Fibroblast of skin of right biceps (primary cell): ENCODE measurements around the gene ASPRV1.

Experiments used
- DNase-seq: peaks from one replicate; pipeline ENCODE4 v3.0.0-alpha.2; 2013

Gene ASPRV1

GRCh38 chr2:69988086-69988635 lies 26.7 kb upstream of the ASPRV1 start:
- DNase-seq = no peak

GRCh38 chr2:69986691-69987090 lies 25.3 kb upstream of the ASPRV1 start:
- DNase-seq = no peak

- no peak for DNase-seq
Measured at GRCh38 chr2:69985688-69986087, 24.3 kb upstream of the ASPRV1 start.

GRCh38 chr2:69985216-69985615 lies 23.8 kb upstream of the ASPRV1 start:
- DNase-seq = no peak

GRCh38 chr2:69983392-69983966 lies 22.0 kb upstream of the ASPRV1 start:
- DNase-seq = no peak

- DNase-seq = peak; percentile 49
Measured at GRCh38 chr2:69979902-69980807, 18.7 kb upstream of the ASPRV1 start.

GRCh38 chr2:69977906-69978482 lies 16.6 kb upstream of the ASPRV1 start:
- DNase-seq = no peak

GRCh38 chr2:69977186-69977585 lies 15.8 kb upstream of the ASPRV1 start:
- no peak for DNase-seq

GRCh38 chr2:69975853-69976462 lies 14.5 kb upstream of the ASPRV1 start:
- no peak for DNase-seq

GRCh38 chr2:69975136-69975852 lies 13.9 kb upstream of the ASPRV1 start:
- DNase-seq = no peak

- no peak for DNase-seq
Measured at GRCh38 chr2:69973335-69973735, 11.9 kb upstream of the ASPRV1 start.

GRCh38 chr2:69972822-69973221 lies 11.4 kb upstream of the ASPRV1 start:
- no peak for DNase-seq

GRCh38 chr2:69969991-69970390 lies 8.6 kb upstream of the ASPRV1 start:
- DNase-seq = no peak

GRCh38 chr2:69969126-69969983 lies 7.9 kb upstream of the ASPRV1 start:
- DNase-seq = no peak

- DNase-seq = no peak
Measured at GRCh38 chr2:69968609-69969008, 7.2 kb upstream of the ASPRV1 start.

- DNase-seq = no peak
Measured at GRCh38 chr2:69966496-69966895, 5.1 kb upstream of the ASPRV1 start.

- DNase-seq = no peak
Measured at GRCh38 chr2:69965756-69966445, 4.5 kb upstream of the ASPRV1 start.

- no peak for DNase-seq
Measured at GRCh38 chr2:69964353-69964841, 3.0 kb upstream of the ASPRV1 start.

GRCh38 chr2:69962986-69963730 lies 1.7 kb upstream of the ASPRV1 start:
- no peak for DNase-seq

GRCh38 chr2:69960821-69961220 lies 610 bp downstream of the ASPRV1 start:
- no peak for DNase-seq
